Measurements from ENCODE around the gene KCTD10.
"Not testable (repeated sequence)": the region's sequence is repeated elsewhere in the genome, so short reads cannot be mapped to it uniquely, and the experiment has no call there.

The KCTD10 gene

DNA sequence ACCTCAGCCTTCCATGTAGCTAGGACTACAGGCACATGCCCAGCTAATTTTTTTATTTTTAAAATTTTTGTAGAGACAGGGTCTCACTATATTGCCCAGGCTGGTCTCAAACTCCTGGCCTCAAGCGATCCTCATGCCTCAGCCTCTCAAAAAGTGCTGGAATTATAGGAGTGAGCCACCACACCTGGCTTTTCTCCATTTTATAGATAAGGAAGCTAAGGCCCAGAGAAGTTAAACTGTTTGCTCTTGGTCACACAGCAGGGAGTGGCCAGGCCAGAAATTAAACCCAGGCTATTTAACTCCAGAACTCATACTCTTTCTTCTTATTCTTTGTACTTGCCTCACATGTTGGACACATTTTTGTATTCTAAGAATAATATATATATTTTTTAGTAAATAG lies 16.8 kb upstream of the KCTD10 start:
- DNase-seq = no peak

DNA sequence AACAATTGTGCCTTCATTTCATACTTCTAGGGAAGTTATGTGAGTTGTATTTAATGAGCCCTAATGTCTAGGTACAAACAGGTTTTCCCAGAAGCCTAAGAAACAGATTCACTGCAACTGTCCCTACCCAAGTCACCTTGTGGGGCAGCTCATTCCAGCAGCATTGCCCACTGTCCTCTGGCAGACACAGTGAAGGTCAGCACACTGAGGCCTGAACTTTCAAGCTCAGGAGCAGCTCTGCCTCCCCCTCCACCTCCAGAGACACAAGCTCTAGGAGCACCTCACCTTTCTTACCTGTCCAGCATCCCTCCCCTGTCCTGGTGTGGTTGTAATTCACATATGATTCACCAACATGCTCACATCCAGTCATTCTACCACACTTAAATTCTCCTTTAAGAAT lies 16.0 kb upstream of the KCTD10 start:
- DNase-seq = no peak

DNA sequence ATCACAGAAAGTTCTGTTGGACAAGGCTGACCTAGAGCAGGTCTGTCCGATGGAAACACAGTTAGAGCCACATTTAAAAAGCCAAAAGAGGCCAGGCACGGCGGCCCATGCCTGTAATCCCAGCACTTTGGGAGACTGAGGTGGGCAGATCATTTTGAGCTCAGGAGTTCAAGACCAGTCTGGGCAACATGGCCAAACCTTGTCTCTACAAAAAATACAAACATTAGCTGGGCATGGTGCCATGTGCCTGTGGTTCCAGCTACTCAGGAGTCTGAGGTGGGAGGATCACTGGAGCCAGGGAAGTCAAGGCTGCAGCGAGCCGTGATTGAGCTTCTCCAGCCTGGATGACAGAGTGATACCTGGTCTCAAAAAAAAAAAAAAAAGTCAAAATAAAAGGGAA lies 15.3 kb upstream of the KCTD10 start:
- no peak for DNase-seq

DNA sequence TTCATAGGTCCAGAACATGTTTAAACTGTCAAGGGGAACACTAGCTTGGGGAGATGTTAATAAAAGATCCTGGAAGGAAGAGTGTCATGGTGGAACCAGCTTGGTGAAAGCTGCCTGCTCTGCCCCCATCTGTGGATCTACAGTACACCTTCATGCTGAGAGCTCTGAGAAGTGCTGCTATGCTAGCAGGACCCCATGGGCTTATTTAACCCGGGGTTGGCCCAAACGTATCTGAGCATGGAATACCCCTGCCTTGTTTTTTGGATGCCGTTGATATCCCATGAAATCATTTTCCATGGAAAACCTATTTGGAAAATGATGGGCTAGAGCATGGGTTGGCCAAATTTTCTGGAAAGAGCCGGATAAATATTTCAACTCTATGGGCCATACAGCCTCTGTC lies 14.6 kb upstream of the KCTD10 start:
- DNase-seq = no peak

DNA sequence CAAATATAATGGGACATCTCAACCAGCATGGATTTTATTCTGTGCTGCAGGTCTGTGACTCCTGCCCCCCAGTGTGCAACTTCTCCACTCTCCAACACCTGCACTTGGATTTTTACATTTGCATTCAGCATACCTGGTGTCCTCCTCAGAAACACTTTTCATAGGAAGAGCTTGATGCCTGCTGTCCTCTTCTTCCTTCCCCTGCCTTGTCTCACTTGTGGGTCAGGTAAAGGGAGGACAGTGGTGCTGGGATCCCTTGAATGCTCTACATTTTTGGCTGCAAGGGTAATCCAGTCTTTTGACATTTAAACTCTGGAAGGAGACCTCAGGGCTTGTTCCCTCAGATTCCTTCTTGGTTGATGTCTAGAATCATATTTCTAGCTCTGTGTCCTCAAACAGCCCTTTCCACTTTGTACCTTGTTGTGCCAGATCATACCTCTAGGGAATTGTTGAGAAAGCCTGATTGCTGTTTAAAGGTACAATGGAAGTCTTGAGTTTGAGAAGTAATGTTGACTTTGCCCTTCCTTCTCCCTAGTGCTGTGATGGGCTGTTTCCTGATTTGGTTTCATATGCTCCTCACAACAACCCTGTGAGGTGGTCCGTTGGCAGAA lies 13.0 kb upstream of the KCTD10 start:
- DNase-seq = no peak

DNA sequence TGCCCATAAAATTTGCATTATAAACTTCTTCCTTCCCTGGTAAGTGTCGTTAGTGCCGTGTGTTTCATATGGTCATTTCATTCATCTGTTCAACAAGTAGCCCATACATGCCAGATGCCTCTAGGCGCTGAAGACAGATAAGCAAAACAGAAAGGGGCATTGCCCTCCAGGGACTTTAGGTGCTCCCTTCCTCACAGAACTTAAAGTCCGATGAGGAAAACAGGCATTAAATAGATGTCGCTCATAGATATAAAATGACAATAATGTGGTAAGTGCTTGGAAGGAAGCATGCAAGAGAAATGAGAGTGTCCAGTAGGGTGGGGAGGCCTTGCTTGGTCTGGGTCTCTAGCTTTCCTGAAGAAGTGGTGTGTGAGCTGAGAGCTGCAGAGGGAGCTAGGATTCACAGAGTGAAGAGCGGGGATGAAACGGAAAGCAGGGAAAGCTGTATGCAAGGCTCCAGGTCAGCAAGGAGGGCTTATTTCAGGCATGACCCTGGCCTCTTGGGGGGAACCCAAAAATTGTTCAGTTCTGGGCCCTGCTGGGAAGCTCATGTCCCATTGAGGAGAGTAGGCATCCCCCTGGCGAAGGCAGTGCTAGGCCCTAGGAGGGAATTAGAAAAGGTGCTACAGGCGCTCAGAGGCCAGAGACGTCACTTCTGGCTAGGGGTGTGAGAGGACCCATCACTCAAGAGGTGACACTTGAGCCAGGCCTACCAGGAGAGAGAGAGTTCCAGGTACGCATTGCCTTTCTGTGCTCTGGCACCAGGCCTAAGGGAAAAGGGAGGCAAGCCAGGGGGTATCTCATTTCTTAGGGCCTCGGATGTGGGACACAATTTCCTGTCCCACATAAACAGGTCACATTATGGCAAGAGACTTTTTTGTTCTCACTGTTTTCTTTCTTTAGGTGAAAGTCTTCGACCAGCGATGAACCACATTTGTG lies 12.2 kb upstream of the KCTD10 start:
- no peak for DNase-seq

DNA sequence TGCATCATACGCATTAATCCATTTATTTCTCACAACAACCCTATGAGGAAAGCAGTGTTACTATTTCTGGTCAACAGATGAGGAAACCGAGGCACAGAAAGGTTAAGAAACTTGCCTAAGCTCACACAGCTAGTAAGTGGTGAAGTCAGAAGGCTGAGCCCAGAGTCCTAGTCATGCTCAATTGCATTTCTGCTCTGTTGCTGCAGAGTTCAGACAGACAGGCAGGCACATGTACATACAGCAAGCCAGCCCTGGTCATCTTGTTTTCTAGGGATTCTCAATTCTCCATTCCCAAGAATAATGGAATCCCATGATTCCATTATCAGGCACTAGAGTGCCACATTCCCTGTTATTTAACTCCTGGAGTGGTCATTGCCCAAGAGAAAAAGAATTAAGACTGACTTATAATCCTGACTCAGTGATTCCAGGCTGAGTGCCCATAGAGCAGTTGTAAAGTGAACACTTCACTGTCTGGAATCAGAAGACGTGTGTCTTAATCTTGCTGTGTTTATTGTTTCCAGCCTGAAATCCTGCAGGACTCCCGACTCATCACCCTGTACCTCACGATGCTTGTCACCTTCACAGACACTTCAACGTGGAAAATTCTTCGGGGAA lies 11.1 kb upstream of the KCTD10 start:
- no peak for DNase-seq

DNA sequence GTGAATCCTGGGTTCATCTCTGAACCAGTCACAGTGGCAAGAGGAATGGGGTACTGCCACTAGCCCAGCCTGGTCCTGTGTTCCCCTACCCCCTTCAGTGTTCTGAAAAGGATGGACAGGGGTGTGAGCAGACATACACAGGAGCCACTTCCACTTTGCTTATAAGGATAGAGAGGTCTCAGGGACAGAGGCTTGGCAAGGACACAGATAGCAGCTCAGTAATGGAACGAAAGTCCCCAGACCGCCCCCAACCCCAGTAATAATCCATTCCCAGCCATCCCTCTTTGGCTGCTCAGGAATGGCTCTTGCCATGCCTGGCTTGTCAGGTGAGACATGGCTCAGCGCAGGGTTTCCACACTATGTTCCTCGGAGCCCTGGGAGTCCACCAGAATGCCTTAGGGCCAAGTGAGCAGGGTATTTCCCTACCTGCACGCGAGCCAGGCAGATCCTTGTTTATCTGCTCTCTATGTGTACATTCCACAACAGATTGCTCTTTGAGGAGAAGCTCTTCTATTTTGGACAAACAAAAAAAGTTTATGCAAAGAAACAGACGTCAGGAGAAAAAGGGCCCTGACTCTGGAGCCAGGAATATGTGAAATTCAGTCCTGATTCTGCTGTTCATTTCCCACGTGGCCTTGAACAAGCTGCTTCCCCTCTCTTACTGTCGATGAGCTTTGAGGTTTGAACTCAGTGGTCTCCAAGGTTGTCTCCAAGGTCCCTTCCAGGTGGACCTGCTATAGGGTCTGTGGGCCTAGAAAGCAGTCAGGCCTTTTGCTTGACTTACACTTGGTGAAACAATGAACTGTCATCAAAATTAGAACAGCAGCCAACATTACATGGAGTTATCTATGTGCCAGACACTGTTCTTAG lies 10.3 kb upstream of the KCTD10 start:
- DNase-seq = no peak

DNA sequence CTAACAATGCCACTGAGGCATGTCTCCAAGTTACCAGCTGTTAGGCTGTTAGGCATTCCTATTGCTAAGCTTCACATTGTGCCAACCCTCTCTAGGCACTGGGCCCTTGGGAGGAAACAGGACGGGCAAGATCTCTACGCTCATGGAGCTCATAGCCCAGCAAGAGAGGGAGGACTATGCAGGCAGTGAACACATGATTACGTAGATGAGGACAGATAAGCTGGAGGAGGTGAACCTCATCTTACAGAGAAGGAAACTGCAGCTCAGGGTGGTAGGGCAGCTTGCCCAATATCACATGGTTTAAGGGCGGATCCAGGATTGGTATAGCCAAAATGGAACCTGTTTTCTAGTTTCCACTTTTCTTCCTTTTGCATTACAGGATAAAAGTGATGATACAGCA lies 8.1 kb upstream of the KCTD10 start:
- no peak for DNase-seq

DNA sequence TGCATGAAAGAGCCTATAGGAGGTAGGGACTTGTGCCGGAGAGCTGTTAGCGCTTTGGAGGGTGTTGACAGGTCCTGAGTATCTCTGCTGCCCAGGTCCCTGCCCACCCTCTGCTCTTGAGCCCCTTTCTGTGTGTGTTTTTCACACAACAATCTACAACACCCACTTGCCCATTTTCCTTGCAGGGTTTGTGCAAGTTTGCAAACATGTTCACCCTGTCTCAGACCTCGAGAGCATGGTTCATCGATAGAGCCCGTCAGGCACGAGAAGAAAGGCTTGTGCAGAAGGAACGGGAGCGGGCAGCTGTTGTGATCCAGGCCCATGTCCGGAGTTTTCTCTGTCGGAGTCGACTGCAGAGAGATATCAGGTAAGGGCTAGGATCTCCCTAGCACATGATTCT lies 6.2 kb upstream of the KCTD10 start:
- no peak for DNase-seq

DNA sequence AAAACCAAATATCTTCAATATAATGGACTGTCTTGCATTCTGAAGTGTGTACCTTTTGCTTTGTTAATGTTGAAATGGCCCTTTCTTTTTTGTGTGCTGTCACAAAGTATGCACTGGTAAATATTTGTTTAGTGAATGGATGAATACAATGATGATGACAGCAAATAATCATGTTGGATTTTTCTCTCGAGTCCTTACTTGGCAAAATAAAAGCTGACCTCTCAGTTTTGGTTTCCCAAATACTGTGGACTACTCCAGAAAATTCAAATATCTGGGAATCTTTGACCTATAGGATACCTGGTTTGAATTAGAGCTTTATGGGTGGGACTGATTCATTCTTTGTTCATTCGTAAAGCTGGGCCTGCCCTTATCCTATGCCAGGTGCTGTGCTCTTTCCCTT lies 5.8 kb upstream of the KCTD10 start:
- no peak for DNase-seq

DNA sequence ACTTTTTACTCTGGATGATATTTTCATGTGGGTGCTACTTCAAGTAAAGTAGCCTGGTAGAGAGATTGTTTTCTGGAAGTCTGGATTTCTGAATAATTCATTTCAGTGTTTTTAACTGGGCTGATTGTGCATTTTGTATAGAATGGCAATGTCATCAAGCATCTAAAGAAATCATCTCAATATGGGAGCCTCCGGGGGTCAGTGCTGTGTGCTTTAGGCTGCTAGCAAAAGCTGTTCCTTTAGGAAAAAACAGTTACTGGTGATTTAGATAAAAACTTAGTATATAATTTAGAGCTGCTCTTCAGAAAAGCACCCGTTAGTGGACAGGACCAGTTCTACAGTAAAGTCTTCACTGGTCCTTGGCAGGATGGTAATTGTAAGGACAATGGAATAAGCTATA lies 5.4 kb upstream of the KCTD10 start:
- no peak for DNase-seq

DNA sequence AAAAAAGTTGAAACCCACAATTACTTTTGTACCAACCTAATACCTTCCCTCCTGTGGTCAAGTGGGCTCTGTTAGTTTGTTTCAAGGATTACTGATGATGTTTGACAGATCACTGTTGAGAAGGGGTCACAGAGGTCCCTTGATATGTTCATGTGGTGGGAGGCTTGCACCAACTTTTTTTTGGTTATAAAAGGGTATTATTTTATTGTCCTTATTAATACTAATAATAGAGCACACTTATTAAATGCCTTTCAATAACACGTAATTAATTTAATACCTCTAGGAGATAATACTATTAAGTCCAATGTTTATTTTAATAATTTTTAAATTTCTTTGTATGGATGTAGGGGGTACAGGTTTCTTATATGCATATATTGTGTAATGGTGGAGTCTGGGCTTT lies 4.8 kb upstream of the KCTD10 start:
- no peak for DNase-seq

DNA sequence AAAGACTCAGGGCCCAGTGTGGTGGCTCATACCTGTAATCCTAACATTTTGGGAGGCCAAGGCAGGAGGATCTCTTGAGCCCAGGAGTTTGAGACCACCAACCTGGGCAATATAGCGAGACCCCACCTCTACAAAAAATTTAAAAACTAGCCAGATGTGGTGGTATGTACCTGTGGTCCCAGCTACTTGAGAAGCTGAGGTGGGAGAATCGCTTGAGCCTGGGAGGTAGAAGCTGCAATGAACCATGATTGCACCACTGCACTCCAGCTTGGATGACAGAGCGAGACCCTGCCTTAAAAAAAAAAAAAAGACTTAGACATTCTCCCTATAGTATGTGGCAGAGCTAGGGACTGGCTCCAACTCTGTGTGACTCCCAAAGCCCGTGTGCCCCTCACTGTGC lies 3.3 kb upstream of the KCTD10 start:
- DNase-seq = no peak

DNA sequence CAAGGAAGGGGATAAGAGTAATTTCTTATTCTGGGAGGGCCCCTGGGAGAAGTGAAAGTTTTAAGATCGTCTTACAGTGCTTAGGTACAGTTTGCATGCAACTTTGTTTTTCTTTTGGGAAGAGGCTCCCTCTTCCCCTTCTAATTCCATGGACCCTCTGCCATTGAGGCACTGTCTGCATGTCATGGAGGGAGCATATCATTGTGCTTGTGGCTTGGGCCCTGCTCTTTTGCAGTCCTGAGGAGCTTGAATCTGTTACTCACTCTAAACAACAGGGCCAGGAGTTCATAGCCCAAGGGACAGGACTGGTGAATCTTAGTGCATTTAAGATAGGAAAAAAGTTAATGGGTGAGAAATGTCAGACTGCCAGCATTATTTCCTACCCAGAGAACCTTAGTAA lies 2.7 kb upstream of the KCTD10 start:
- no peak for DNase-seq

DNA sequence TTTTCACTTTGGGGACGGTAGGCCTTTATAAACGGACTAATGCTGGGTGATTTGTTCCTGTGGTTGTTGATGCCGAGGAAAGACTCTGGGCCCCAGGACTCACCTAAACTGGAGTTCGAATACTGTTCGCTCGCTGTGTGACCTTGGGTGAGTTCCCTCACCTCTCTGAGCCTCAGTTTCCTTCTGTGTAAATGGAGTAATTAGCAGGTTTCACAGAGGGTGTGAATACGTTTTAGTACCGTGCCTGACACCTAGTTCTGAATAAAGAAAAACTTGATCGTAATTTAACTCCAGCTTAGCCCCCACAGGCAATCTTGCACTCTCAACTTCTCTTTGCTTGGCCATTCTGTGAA lies 839 bp upstream of the KCTD10 start:
- DNase-seq = no peak

DNA sequence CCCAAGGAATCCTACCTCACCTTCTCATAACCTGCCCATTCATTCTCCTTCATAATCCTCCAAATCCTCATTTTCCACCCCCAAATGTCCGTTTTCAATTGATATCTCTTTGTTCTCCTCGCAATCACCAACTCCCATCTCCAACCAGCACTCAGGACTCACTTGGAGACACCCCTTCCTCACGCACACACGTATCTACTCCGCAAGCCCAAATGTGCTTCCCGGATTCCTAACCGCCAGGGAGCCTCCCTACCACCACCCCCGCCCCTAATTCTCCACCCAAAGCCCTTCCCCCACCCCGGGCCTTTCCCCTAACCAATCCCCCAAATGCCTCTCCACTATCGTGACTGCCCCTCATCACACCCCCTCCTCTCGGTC lies 304 bp downstream of the KCTD10 start:
- peak; percentile 4 for DNase-seq

DNA sequence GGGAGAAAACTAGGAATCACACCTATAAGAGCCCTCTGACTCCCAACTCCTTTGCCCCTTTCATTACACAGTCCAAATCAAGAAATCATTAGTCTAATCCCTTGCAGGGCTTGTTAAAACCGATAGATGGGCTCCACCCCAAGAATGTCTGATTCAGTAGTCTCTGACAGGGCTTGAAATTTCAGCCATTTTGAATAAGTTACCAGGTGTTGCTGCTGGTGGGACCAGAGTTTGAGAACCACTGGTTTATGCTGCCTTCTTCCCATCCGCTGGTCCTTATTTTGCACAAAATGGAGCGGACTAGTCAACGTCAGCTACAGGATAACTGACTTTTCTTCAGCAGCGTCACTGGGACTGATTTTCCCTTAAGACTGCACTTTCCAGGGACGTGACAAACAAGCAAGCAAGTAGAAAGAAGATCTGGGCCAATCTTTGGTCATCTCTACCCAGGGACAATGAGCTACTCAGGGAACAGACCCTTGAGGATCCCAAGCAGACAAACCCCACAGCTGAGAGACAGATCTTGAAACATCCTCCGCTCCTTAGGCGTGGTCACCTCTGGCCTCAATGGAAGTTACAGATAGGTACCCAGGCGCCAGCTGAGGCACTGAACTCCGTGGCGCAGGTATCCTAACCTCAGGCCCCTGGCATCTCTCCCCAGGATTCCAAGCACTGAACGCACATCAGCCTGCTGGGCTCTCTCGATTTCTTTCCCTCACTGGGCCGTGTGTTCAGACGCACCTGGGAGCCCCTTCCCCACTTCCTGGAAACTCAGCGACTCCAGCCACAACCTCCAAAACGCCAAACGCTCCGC lies 900 bp downstream of the KCTD10 start:
- DNase-seq = no peak

DNA sequence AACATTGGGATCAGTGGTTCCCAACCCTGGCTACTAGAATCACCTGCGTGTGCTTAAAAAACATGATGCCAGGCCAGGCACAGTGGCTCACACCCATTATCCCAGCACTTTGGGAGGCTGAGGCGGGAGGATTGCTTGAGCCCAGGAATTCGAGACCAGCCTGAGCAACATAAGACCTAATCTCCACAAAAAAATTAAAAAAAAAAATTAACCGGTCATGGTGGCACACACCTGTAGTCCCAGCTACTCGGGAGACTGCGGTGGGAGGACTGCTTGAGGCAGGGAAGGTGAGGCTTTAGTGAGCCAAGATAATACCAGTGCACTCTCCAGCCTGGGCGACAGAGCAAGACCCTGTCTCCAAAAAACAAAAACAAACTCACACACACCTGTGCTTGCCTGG lies 2.0 kb downstream of the KCTD10 start:
- no peak for DNase-seq

DNA sequence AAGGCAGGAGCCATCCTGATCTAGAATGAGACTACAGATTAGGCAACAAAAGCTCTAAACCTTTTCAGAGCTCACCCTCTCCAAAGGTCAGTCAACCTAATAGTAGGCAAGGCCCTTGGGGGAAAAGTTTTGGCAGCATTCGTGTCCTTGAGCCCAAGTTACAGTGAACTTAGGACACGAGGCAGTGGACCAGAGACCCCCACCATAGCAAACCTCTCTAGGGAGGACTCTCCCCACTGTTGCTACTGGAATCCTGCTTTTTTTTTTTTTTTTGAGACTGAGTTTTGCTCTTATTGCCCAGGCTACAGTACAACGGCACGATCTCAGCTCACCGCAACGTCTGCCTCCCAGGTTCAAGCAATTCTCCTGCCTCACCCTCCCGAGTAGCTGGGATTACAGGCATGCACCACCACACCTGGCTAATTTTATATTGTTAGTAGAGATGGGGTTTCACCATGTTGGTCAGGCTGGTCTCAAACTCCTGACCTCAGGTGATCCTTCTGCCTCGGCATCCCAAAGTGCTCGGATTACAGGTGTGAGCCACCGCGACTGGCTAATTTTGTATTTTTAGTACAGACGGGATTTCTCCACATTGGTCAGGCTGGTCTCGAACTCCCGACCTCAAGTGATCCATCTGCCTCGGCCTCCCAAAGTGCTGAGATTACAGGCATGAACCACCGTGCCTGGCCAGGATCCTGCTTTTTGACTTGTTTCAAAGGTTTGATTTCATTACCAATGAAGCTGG lies 3.4 kb downstream of the KCTD10 start:
- not testable (repeated sequence) for DNase-seq

DNA sequence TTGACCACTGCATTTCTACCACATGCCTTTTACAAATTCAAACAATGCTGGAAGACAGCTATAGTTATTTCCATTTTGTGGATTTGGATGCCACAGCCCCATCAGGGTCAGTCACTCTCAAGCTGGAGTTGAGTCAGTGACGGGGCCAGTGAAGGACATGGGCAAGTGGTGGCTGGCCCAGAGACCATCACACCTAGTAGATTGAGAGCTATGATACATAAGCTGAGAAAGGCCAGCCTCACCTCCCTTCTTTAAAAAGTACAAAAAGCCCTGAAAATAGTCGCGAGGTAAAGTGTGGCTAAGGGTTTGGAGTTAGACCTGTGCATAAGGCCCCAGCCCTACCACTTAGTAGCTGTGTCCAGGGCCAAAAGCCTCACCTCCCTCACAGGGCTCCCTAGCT lies 4.1 kb downstream of the KCTD10 start:
- DNase-seq = no peak

DNA sequence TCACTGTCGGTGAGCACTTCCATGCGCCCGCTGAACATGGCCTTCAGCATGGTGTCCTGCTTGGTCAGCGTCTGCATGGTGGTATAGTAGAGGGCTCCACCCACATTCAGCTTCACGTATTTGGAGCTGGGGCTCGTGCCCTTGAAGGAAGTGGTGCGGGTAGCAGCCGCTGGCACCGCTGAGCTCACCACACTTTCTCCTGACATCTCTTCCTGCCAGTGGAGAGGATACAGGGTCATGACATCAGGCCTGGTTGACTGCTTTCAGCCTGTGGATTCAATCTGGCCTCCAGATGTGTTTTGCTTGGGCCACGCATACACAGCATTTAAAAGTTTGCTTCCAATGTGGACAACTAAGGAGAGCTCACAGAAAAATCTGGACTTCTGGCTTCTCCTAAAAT lies 7.6 kb downstream of the KCTD10 start:
- DNase-seq = no peak

All from CD4-positive, alpha-beta T cell treated with Interleukin-17A for 1 hour (primary cell).